ENCODE results near the gene BANK1. TPM values are rescaled to one million over a fixed set of nuclear protein-coding genes. Genes with fewer than 3 reads are reported as not detected.
"Not testable (repeated sequence)": the region's sequence is repeated elsewhere in the genome, so short reads cannot be mapped to it uniquely, and the experiment has no call there.

Gene BANK1
- total RNA-seq, 1 experiment from 2014 or later = not detected

DNA sequence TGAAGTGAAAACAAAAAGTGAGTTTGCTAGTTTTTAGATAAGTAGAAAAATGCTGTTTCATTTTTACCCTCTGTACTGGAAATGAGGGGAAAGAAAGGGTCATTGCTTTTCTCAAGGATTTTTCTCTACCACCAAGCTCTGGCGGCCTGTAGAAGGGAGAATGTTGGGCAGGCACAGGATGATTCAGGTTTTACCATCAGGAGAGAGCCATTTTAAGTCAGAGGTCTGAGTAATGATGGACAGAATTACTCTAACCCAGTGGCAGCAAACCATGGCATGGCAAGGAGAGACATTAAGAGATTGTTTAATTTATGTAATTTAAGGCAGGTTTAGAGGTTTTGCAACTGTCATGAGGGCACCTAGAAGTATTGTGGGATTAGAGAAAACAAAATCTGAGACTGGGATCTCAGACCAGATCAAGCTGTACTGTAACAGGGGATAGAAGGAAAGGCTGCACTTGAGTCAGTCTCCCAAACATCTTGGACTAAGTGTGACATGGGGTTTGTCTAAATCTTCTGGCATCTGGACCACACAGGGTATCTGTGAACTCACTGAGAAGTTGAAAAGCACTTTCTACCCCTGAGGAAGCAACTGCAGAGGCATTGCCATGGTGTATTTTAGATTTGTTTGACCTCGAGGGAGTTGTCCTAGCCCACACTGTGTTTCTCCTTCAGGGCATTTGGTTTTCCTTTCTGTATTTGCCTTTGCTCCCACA, 81.6 kb downstream of the BANK1 start:
- DNase-seq (ENCODE audit: unreplicated experiment) = no peak
- TF ChIP-seq, protein P1, sequence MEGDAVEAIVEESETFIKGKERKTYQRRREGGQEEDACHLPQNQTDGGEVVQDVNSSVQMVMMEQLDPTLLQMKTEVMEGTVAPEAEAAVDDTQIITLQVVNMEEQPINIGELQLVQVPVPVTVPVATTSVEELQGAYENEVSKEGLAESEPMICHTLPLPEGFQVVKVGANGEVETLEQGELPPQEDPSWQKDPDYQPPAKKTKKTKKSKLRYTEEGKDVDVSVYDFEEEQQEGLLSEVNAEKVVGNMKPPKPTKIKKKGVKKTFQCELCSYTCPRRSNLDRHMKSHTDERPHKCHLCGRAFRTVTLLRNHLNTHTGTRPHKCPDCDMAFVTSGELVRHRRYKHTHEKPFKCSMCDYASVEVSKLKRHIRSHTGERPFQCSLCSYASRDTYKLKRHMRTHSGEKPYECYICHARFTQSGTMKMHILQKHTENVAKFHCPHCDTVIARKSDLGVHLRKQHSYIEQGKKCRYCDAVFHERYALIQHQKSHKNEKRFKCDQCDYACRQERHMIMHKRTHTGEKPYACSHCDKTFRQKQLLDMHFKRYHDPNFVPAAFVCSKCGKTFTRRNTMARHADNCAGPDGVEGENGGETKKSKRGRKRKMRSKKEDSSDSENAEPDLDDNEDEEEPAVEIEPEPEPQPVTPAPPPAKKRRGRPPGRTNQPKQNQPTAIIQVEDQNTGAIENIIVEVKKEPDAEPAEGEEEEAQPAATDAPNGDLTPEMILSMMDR (IDR thresholded peaks at IDR 0.05; ENCODE audit: unreplicated experiment) = no peak
- H3K36me3 Mint-ChIP-seq (ENCODE audit: insufficient read depth, unreplicated experiment) = no peaks in the 10 kb centered on the region
- BruUV-seq (replicated peaks) = no TSS peak
- no peak overlapping the region for H3K27ac Mint-ChIP-seq (ENCODE audit: low read depth, unreplicated experiment)
- ChIA-PET POLR2A (no interaction called here), CTCF (no interaction called here)
- intact Hi-C loops (cut with micrococcal nuclease) = no loop called here
- no peaks in the 10 kb centered on the region for H3K27me3 Mint-ChIP-seq (ENCODE audit: insufficient read depth, unreplicated experiment)
- H3K9me3 Mint-ChIP-seq (ENCODE audit: unreplicated experiment) = peaks cover 6% of the 10 kb centered on the region
- H3K4me3 Mint-ChIP-seq (ENCODE audit: unreplicated experiment) = no peak overlapping the region
- no peaks in the 10 kb centered on the region for H3K4me1 Mint-ChIP-seq (ENCODE audit: insufficient read depth, unreplicated experiment)

DNA sequence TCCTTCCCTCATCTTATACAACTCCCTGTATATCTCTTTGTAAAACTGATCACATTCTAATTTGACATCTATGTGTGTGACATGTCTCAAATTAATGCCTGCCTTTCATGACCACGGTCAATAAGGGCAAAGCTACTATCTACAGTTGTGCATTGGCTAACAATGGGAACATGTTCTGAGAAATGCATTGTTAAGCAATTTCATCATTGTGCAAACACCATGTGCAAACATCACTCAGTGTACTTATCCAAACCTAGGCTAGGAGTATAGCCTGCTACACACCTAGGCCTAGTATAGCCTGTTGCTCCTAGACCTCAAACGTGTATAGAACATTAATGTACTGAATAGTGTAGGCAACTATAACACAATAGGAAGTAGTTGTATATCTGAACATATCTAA, 95.0 kb downstream of the BANK1 start:
- ChIA-PET CTCF (no interaction called here), POLR2A (no interaction called here)
- intact Hi-C loops (cut with micrococcal nuclease) = no loop called here
- peak; percentile 35 for DNase-seq (ENCODE audit: unreplicated experiment)
- Mint-ChIP-seq H3K4me3 (ENCODE audit: unreplicated experiment) (no peak overlapping the region), H3K27me3 (ENCODE audit: insufficient read depth, unreplicated experiment) (no peaks in the 10 kb centered on the region), H3K9me3 (ENCODE audit: unreplicated experiment) (no peaks in the 10 kb centered on the region), H3K4me1 (ENCODE audit: insufficient read depth, unreplicated experiment) (no peaks in the 10 kb centered on the region), H3K36me3 (ENCODE audit: insufficient read depth, unreplicated experiment) (no peaks in the 10 kb centered on the region), H3K27ac (ENCODE audit: low read depth, unreplicated experiment) (no peak overlapping the region)
- BruUV-seq (replicated peaks) = no TSS peak
- TF ChIP-seq, protein P1 (IDR thresholded peaks at IDR 0.05; ENCODE audit: unreplicated experiment) = no peak

DNA sequence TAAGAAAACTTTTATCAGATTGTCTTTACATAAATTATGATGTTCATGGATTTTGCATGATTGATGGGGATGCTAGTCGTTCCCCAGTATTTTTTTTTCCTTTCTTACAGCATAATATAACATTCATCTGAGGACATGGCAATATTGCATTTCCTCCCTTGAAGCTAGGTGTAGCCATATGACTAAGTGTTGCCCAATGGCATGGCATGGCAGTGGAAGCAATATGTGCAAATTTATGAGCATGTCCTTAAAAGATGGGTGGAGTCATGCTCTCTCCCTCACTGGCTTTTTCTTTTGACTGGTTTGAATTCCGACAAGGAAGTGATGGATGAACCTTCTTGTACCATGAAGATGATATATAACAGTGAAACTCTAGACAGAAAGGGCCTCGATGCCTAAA, 96.3 kb downstream of the BANK1 start:
- no peak for DNase-seq (ENCODE audit: unreplicated experiment)
- H3K27me3 Mint-ChIP-seq (ENCODE audit: insufficient read depth, unreplicated experiment) = no peaks in the 10 kb centered on the region
- no TSS peak for BruUV-seq (replicated peaks)
- TF ChIP-seq, protein P1 (IDR thresholded peaks at IDR 0.05; ENCODE audit: unreplicated experiment) = no peak
- CTCF ChIA-PET = no interaction called here
- H3K36me3 Mint-ChIP-seq (ENCODE audit: insufficient read depth, unreplicated experiment) = no peaks in the 10 kb centered on the region
- H3K9me3 Mint-ChIP-seq (ENCODE audit: unreplicated experiment) = no peaks in the 10 kb centered on the region
- POLR2A ChIA-PET = interaction anchor here (0.6 kb wide), 1 partner anchor 73 kb away, joined by 3 read pairs; no protein-coding TSS in a partner anchor
- intact Hi-C loops (cut with micrococcal nuclease) = no loop called here
- no peak overlapping the region for H3K4me3 Mint-ChIP-seq (ENCODE audit: unreplicated experiment)
- H3K4me1 Mint-ChIP-seq (ENCODE audit: insufficient read depth, unreplicated experiment) = no peaks in the 10 kb centered on the region
- no peak overlapping the region for H3K27ac Mint-ChIP-seq (ENCODE audit: low read depth, unreplicated experiment)

DNA sequence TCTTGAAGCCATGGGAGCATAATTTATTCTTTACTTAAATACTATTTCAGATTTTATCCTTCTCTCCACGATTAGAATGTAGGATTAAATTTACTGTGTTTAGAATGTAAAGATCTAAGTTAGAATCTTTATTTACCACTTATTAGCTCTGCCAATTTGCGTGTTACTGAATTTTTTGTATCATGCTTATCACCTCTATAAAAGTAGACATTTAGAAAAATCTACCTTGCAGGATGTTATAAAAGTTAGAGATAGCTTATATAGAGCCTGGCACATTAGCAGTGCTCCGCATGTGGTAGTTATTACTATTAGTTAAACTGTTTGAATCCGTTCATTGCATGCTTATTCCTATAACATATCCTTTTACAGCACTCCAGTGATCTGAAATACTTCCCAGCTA, 97.9 kb downstream of the BANK1 start:
- no peaks in the 10 kb centered on the region for H3K27me3 Mint-ChIP-seq (ENCODE audit: insufficient read depth, unreplicated experiment)
- no peaks in the 10 kb centered on the region for H3K4me1 Mint-ChIP-seq (ENCODE audit: insufficient read depth, unreplicated experiment)
- ChIA-PET POLR2A (no interaction called here), CTCF (interaction anchor here (0.6 kb wide), 1 partner anchor 166 kb away, joined by 3 read pairs; no protein-coding TSS in a partner anchor)
- no peaks in the 10 kb centered on the region for H3K9me3 Mint-ChIP-seq (ENCODE audit: unreplicated experiment)
- intact Hi-C loops (cut with micrococcal nuclease) = no loop called here
- TF ChIP-seq, protein P1 (IDR thresholded peaks at IDR 0.05; ENCODE audit: unreplicated experiment) = no peak
- no peaks in the 10 kb centered on the region for H3K36me3 Mint-ChIP-seq (ENCODE audit: insufficient read depth, unreplicated experiment)
- H3K4me3 Mint-ChIP-seq (ENCODE audit: unreplicated experiment) = no peak overlapping the region
- H3K27ac Mint-ChIP-seq (ENCODE audit: low read depth, unreplicated experiment) = no peak overlapping the region
- no peak for DNase-seq (ENCODE audit: unreplicated experiment)
- BruUV-seq (replicated peaks) = no TSS peak

DNA sequence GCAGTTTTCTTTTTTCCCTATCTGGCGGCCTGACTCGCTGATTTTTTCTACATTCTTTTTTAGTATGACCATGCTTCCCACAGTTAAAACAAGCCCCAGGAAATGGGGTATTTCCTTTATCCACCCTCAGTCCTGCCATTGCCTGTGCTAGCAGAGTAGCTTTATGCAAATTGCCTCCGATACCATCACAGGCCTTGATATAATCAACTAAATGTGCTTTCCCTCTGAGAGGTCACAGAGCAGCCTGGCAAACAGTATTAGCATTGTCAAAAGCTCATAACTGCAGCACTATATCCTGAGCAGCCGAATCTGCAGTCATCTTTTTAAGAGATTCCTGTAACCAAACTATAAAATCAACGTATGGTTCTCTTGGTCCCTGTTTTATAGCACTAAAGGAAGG, 115.0 kb downstream of the BANK1 start:
- H3K27me3 Mint-ChIP-seq (ENCODE audit: insufficient read depth, unreplicated experiment); DNase-seq (ENCODE audit: unreplicated experiment); H3K9me3 Mint-ChIP-seq (ENCODE audit: unreplicated experiment); H3K27ac Mint-ChIP-seq (ENCODE audit: low read depth, unreplicated experiment); H3K4me1 Mint-ChIP-seq (ENCODE audit: insufficient read depth, unreplicated experiment); CTCF ChIA-PET; BruUV-seq (replicated peaks); H3K4me3 Mint-ChIP-seq (ENCODE audit: unreplicated experiment); H3K36me3 Mint-ChIP-seq (ENCODE audit: insufficient read depth, unreplicated experiment); intact Hi-C loops (cut with micrococcal nuclease): not testable (repeated sequence)
- POLR2A ChIA-PET = interaction anchor here (0.6 kb wide), 1 partner anchor 159 kb away, joined by 3 read pairs; no protein-coding TSS in a partner anchor
